ENCODE data around the gene SDF4. TPM values are rescaled to one million over a fixed set of nuclear protein-coding genes. Genes with fewer than 3 reads are reported as not detected.

SDF4 gene
- total and polyA plus RNA-seq, 11 donors, result 102 to 212 (median 120) TPM

DNA sequence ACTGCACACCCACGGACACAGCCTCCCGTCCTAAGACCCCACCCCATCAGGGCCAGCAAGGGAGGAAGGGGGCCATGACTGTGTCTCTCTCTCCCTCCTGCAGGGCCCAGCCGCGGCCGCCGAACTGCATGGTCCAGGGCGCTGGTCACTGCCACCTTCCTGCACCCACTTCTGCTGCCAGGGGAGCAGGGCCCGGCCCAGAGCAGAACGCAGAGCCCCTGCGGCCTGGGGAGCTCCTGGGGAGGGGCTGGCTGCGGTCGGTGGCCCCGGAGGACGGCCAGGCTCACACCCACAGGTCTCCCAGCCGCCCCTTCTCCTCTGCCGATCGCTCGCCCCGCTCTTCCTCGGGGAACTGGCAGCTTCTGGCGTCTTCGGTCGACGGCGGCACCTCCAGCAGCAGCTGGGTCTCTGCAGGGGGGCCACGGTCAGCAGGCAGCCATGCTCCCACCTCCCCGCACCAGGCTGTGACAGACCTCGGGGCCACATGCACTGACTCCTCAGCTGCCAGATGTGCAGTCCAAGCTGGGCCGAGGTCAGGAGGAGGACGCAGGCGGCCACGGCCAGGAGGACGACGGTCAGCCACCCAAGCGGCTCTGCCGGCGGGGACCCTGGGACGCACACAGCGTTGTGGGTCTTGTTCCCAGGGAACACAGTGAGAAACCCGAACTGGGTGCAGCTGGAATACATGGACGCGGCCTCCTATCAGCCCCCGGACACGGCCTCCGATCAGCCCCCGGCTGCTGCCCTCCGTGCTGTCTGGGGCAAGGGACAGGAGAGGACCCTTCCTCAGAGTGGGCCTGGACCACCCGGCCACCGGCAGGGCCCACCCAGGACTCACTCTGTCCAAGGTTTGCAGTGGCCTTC lies 28.0 kb downstream of the SDF4 start:
- H3K9me3 ChIP-seq, result no peaks in the 10 kb centered on the region
- 60 to 73% (median 70%) methylated on average over 31 to 49 of the region's 49 CpGs for WGBS, 4 donors
- intact Hi-C loops (cut with DNase I), result loop anchor here in 1 of 10 donors (5.0 kb wide), 1 partner anchor 41 kb away; no protein-coding TSS in a partner anchor
- TF ChIP-seq POLR2A (IDR thresholded peaks at IDR 0.05), result no peak
- no peak overlapping the region for H3K4me3 ChIP-seq
- peak in 4 of 5 donors; percentile 8 to 61 (median 26) for DNase-seq
- no peaks in the 10 kb centered on the region for H3K36me3 ChIP-seq
- no peak overlapping the region for H3K27ac ChIP-seq
- peaks cover 8 to 64% (median 23%) of the 10 kb centered on the region in 9 donors for H3K27me3 ChIP-seq
- no peak for ATAC-seq
- peaks cover 0 to 43% (median 18%) of the 10 kb centered on the region in 12 donors for H3K4me1 ChIP-seq

DNA sequence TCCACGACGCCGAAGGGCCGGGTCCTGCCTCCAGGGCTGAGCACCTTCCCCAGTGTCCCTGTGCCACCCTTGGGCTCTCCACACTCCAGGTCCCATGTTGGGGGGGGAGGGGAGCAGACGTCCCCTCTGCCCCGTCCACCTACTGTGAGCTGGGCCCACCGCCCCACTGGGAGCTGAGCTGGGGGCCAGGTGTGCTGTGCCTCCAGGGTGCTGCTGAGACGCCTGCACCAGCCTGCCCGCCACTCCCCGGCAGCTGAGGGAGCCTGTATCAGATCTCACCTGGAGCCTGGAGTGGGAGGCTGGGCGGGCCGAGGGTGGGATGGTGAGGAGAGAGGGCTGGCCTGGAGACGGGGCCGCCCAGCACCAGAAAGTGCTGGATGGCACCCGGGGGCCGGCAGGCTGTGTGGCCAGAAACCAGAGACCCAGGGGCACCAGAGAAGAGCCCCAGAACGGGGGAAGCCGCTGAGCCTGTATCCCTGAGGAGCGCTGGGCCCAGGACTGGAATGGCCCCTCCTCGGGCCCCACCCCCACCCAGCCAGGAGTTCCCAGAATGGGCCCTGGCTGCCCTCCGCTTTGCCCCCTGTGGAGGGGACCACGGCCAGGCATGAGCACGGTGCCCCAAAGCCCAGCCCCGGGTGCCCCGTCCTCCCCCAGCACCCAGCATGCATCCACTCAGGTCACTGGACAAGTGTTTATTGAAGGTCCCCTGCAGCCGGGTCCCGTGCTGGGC lies 28.8 kb downstream of the SDF4 start:
- H3K4me3 ChIP-seq, result no peak overlapping the region
- H3K4me1 ChIP-seq, result peaks cover 0 to 35% (median 15%) of the 10 kb centered on the region in 12 donors
- H3K36me3 ChIP-seq, result no peaks in the 10 kb centered on the region
- WGBS, 4 donors, result 70 to 83% (median 74%) methylated on average over 9 to 27 of the region's 27 CpGs
- TF ChIP-seq, protein P1, sequence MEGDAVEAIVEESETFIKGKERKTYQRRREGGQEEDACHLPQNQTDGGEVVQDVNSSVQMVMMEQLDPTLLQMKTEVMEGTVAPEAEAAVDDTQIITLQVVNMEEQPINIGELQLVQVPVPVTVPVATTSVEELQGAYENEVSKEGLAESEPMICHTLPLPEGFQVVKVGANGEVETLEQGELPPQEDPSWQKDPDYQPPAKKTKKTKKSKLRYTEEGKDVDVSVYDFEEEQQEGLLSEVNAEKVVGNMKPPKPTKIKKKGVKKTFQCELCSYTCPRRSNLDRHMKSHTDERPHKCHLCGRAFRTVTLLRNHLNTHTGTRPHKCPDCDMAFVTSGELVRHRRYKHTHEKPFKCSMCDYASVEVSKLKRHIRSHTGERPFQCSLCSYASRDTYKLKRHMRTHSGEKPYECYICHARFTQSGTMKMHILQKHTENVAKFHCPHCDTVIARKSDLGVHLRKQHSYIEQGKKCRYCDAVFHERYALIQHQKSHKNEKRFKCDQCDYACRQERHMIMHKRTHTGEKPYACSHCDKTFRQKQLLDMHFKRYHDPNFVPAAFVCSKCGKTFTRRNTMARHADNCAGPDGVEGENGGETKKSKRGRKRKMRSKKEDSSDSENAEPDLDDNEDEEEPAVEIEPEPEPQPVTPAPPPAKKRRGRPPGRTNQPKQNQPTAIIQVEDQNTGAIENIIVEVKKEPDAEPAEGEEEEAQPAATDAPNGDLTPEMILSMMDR (IDR thresholded peaks at IDR 0.05), result no peak
- no peak for TF ChIP-seq POLR2A (IDR thresholded peaks at IDR 0.05)
- peak in 4 of 5 donors; percentile 10 to 53 (median 16) for DNase-seq
- intact Hi-C loops (cut with DNase I), result loop anchor here in 1 of 10 donors (5.0 kb wide), 1 partner anchor 41 kb away; no protein-coding TSS in a partner anchor
- H3K27ac ChIP-seq, result no peak overlapping the region
- peaks cover 8 to 62% (median 23%) of the 10 kb centered on the region in 9 donors for H3K27me3 ChIP-seq
- no peaks in the 10 kb centered on the region for H3K9me3 ChIP-seq
- no peak for ATAC-seq

DNA sequence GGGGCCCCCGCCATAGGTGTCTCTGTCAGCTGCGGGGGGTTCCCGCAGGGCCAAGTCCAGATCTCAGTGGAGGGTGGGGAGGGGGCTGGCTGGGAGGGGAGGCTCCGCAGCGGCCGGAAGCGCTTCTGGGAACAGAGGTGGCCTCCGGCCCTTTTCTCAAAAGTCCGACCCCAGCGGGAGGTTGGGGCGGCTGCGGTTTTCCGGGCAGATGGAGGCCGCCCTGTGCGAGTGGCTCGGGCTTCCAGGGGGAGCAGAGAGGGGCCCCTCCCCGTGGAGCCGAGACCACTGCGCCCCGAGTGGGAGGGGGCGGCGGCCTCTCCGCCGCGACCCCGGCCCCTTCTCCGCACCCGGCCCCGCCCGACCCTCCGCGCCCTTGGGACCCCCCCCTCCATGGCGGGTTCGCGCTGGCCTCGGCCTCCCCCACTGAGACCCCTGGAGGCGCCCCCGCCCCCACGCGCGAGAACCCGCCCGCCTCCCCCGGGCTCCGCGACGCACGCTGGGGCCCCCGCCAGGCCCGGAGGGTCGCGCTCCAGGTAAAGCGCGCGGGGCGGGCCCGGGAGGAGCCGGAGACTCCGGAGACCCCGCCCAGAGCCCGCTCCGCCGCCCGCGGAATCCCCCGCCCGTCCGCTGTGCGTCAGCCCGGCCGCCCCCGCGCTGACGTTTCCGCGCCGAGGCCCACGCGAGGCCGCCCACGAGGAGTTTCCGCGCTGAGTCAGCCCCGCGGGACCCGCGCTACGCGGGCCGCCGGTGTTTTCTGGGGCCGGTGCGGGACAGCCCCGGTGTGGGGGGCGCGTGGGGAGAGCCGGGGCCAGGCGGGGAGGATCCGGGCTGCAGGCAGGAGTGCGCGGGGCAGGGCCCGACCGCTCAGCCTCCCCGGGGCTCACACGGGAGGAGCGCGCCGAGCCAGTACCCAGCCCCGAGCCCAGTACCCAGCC lies 30.7 kb downstream of the SDF4 start:
- WGBS, 4 donors, result 1 to 5% (median 2%) methylated on average over 12 to 109 of the region's 109 CpGs
- intact Hi-C loops (cut with DNase I), result loop anchor here in 1 of 10 donors (5.0 kb wide), 1 partner anchor 39 kb away; no protein-coding TSS in a partner anchor
- H3K27me3 ChIP-seq, result peaks cover 0 to 44% (median 11%) of the 10 kb centered on the region in 9 donors
- H3K36me3 ChIP-seq, result no peaks in the 10 kb centered on the region
- peak overlapping the region; percentile 26 to 62 (median 52) for H3K4me3 ChIP-seq
- DNase-seq (peak; percentile 59 to 85 (median 75)), ATAC-seq (peak in 3 of 4 donors; percentile 35 to 76 (median 67))
- H3K4me1 ChIP-seq, result peaks cover 0 to 18% (median 11%) of the 10 kb centered on the region in 12 donors
- no peaks in the 10 kb centered on the region for H3K9me3 ChIP-seq
- TF ChIP-seq, protein P1 (IDR thresholded peaks at IDR 0.05), result no peak
- no peak for TF ChIP-seq POLR2A (IDR thresholded peaks at IDR 0.05)
- peak overlapping the region in 5 of 12 donors; percentile 51 to 71 (median 64) for H3K27ac ChIP-seq

Data from heart left ventricle (tissue), 16 donors.